Measurements from ENCODE around the gene IL9R.
"Not testable (repeated sequence)": the region's sequence is repeated elsewhere in the genome, so short reads cannot be mapped to it uniquely, and the experiment has no call there.

- not testable (repeated sequence) for TF ChIP-seq CTCF, POLR2A (IDR thresholded peaks at IDR 0.05)
Measured at GRCh38 chrX:156023002-156023401, 25.5 kb downstream of the IL9R start.

Measured in Peyer's patch (tissue), 4 donors.